ENCODE data around the gene APC2.

- no peak; the same call in 1 of the 2 replicates for TF ChIP-seq POLR2AphosphoS5 (IDR thresholded peaks at IDR 0.05; ENCODE audit: borderline replicate concordance, low read depth, low read length)
- TF ChIP-seq EZH2 (IDR thresholded peaks at IDR 0.05), result no peak
- no peak for TF ChIP-seq FOXP2 (optimal IDR thresholded peaks at IDR 0.05; ENCODE audit: control extremely low read depth, extremely low read length, insufficient read depth)
Observed at GRCh38 chr19:1473085-1473851, 23.3 kb downstream of the APC2 start.

All from SK-N-MC (cell line).